Breast epithelium (tissue), 4 donors: ENCODE data around the gene APLF. TPM values are rescaled to one million over a fixed set of nuclear protein-coding genes. Genes with fewer than 3 reads are reported as not detected.

ENCODE experiments used
- DNase-seq, 2 donors: peaks; one replicate each; pipeline ENCODE4 v3.0.0-alpha.2; 2019; ENCODE audit warnings: low spot score in 2 of 2
- H3K27ac ChIP-seq, 2 donors: fragments of 200-600 bp; sonication (generic) in 1 of 2; one replicate each; pipeline ENCODE4 v1.5.1; 2016 to 2019; ENCODE audit warnings: mild to moderate bottlenecking in 1 of 2
- H3K27me3 ChIP-seq, 2 donors: fragments of 200-600 bp; sonication (generic) in 1 of 2; one replicate each; pipeline versions ENCODE4 v1.5.1 to v1.6.0; 2017 to 2019; ENCODE audit warnings: control low read depth in 1 of 2, mild to moderate bottlenecking in 1 of 2
- H3K36me3 ChIP-seq: fragments of 200-600 bp; one replicate; pipeline ENCODE4 v1.5.1; 2019
- H3K4me1 ChIP-seq, 2 donors: fragments of 200-600 bp; sonication (generic); one replicate each; pipeline ENCODE4 v1.5.1; 2016 to 2019; ENCODE audit warnings: control low read depth in 1 of 2
- H3K4me3 ChIP-seq, 3 donors: fragments of 200-600 bp; sonication (generic); 1 replicate in 2 of 3; 2 replicates in 1 of 3; pipeline ENCODE4 v1.5.1; 2016 to 2019; ENCODE audit warnings: mild to moderate bottlenecking in 3 of 3, moderate library complexity in 2 of 3
- H3K9me3 ChIP-seq, 2 donors: fragments of 200-600 bp; sonication (generic) in 1 of 2; one replicate each; pipeline ENCODE4 v1.5.1; 2016 to 2019; ENCODE audit warnings: control low read depth in 1 of 2
- POLR2A ChIP-seq: fragments of 450-650 bp; IDR thresholded peaks from one replicate; pipeline ENCODE4 v1.6.1; 2016; ENCODE audit warnings: antibody characterized with exemption, mild to moderate bottlenecking, moderate library complexity
- POLR2AphosphoS5 ChIP-seq, 3 donors: sonication (generic); formaldehyde crosslinking; IDR thresholded peaks; one replicate each; pipeline ENCODE4 v1.6.1; 2017; ENCODE audit warnings: antibody characterized with exemption in 3 of 3
- intact Hi-C: fragments of 100-400 bp; cut with DNase I; formaldehyde crosslinking; loops from one replicate; pipeline ENCODE4 v1.15.1; 2023; ENCODE audit warnings: low total_unique reads
- total RNA-seq, 3 donors: library from RNA; depleted of rRNA; stranded (reverse); fragments of >200 nt; gene quantifications; one replicate each; pipeline ENCODE4 v1.1.0, GENCODE V29; 2016
- TF ChIP-seq, protein P1 (sequence below), 3 donors: fragments of 450-650 bp; IDR thresholded peaks; one replicate each; pipeline ENCODE4 v1.5.1; 2016 to 2017; ENCODE audit warnings: antibody characterized with exemption in 3 of 3, mild to moderate bottlenecking in 3 of 3, moderate library complexity in 3 of 3

The APLF gene
- total RNA-seq, 3 donors from 2014 or later: 8.5 to 14.5 (median 13.4) TPM

DNA sequence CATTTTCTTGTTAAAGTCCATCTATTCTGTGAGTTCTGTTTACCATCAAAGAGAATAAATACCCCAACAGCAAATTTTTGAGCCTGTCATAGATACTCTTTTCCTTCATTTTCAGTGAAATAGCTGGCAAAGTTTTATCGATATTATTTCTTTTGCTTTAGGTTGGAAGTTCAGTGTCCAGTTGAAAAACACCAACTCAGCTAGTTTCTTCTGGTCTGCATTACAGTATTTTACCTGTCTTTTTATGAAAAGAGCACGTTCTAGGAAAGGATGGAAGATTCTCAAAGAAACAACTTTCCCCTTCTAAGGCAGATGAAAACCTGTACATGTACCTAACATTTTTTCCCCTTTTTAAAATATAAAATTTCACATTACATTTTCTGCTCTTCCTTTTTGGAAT, 95.5 kb downstream of the APLF start:
- intact Hi-C loops: no loop called here
- no peak overlapping the region for H3K4me3 ChIP-seq
- H3K4me1 ChIP-seq: no peaks in the 10 kb centered on the region
- no peak for DNase-seq
- no peaks in the 10 kb centered on the region for H3K9me3 ChIP-seq
- no peaks in the 10 kb centered on the region for H3K27me3 ChIP-seq
- H3K27ac ChIP-seq: no peak overlapping the region
- TF ChIP-seq POLR2AphosphoS5 (IDR thresholded peaks at IDR 0.05) (no peak), POLR2A (no peak)
- TF ChIP-seq, protein P1, sequence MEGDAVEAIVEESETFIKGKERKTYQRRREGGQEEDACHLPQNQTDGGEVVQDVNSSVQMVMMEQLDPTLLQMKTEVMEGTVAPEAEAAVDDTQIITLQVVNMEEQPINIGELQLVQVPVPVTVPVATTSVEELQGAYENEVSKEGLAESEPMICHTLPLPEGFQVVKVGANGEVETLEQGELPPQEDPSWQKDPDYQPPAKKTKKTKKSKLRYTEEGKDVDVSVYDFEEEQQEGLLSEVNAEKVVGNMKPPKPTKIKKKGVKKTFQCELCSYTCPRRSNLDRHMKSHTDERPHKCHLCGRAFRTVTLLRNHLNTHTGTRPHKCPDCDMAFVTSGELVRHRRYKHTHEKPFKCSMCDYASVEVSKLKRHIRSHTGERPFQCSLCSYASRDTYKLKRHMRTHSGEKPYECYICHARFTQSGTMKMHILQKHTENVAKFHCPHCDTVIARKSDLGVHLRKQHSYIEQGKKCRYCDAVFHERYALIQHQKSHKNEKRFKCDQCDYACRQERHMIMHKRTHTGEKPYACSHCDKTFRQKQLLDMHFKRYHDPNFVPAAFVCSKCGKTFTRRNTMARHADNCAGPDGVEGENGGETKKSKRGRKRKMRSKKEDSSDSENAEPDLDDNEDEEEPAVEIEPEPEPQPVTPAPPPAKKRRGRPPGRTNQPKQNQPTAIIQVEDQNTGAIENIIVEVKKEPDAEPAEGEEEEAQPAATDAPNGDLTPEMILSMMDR (IDR thresholded peaks at IDR 0.05): no peak
- H3K36me3 ChIP-seq: no peaks in the 10 kb centered on the region

DNA sequence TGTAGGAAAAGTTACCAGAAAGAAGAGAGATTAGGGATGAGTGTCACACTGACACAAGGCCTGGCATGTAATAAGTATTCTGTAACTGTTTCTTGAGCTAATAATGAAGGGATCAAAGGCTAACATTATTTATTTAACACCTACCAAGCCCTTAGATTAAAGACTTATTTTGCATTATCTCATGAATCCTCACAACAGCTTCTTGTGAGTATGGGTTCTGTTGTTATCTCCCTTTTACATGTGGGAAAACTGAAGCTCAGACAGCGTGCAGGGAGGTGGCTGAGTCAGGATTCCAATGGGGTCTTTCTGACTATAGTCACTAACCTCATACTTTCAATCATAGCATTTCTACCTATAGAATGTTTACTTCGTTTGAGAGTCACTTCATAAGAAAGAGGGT, 97.0 kb downstream of the APLF start:
- no peaks in the 10 kb centered on the region for H3K4me1 ChIP-seq
- H3K4me3 ChIP-seq: no peak overlapping the region
- TF ChIP-seq POLR2A: no peak
- no peak for TF ChIP-seq POLR2AphosphoS5 (IDR thresholded peaks at IDR 0.05)
- TF ChIP-seq, protein P1 (IDR thresholded peaks at IDR 0.05): no peak
- intact Hi-C loops: no loop called here
- no peaks in the 10 kb centered on the region for H3K9me3 ChIP-seq
- H3K27ac ChIP-seq: no peak overlapping the region
- DNase-seq: no peak
- H3K27me3 ChIP-seq: no peaks in the 10 kb centered on the region
- H3K36me3 ChIP-seq: no peaks in the 10 kb centered on the region

DNA sequence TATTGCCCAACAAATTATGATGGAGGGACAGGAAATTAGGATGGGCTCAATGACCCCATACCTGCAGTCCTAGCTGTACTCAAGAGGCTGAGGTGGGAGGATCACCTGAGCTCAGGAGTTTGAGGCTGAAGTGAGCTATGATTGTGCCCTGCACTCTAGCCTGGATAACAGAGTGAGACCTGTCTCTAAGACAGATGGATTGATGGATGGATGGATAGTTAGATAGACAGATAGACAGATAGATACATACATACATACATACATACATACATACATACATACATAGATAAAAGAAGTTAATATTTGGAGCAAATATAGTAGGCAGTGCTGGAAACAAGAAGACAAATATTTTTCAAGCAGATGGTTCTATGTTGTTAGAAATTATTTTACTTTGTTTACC, 97.9 kb downstream of the APLF start:
- Histone ChIP-seq H3K9me3 (no peaks in the 10 kb centered on the region), H3K36me3 (no peaks in the 10 kb centered on the region), H3K27ac (no peak overlapping the region), H3K4me1 (no peaks in the 10 kb centered on the region), H3K27me3 (no peaks in the 10 kb centered on the region), H3K4me3 (no peak overlapping the region)
- intact Hi-C loops: no loop called here
- TF ChIP-seq POLR2AphosphoS5 (IDR thresholded peaks at IDR 0.05): no peak
- no peak for TF ChIP-seq POLR2A
- TF ChIP-seq, protein P1 (IDR thresholded peaks at IDR 0.05): no peak
- no peak for DNase-seq

DNA sequence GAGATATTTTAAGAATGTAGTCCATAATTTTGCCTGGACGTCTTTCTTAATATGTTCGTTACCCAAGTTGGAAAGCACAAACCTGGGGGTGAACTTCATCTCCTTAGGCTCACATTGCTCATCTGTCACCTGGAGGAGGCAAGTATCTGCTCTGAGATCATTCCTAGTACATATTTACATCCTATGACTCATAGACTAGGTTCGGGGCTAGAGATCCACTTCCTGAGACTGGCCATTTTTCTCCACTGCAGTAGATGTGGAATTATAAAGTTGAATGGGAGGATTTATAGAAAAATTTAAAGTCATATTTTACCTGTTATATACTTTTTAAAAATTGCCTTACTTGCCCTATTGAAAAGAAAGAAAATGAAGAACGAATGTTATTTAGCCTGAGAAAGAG, 98.5 kb downstream of the APLF start:
- no peak for DNase-seq
- no peak overlapping the region for H3K27ac ChIP-seq
- no peaks in the 10 kb centered on the region for H3K27me3 ChIP-seq
- no peak overlapping the region for H3K4me3 ChIP-seq
- intact Hi-C loops: no loop called here
- TF ChIP-seq POLR2A (no peak), POLR2AphosphoS5 (IDR thresholded peaks at IDR 0.05) (no peak)
- TF ChIP-seq, protein P1 (IDR thresholded peaks at IDR 0.05): no peak
- no peaks in the 10 kb centered on the region for H3K9me3 ChIP-seq
- H3K4me1 ChIP-seq: no peaks in the 10 kb centered on the region
- H3K36me3 ChIP-seq: no peaks in the 10 kb centered on the region

DNA sequence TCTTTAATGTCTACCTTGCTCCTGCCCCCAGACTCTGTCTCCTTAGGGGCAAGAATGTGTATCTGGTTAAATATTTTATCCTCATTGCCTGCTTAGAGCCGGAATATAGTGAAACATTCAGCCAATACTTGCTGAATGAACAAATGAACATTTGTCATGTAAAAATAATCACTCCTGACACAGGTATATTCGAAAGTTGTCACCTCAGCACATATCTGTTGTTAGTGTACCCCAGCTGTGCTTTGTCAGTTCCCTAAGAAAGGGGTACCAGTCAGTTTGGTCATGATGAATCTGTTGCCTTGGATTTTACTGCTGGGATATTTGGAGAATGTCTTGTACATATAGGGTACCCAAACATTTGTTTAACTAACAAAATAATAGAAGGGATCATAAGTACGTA, 99.0 kb downstream of the APLF start:
- Histone ChIP-seq H3K36me3 (no peaks in the 10 kb centered on the region), H3K9me3 (no peaks in the 10 kb centered on the region), H3K27ac (no peak overlapping the region), H3K4me3 (no peak overlapping the region), H3K4me1 (no peaks in the 10 kb centered on the region), H3K27me3 (no peaks in the 10 kb centered on the region)
- no peak for DNase-seq
- no peak for TF ChIP-seq POLR2A
- TF ChIP-seq, protein P1 (IDR thresholded peaks at IDR 0.05): no peak
- TF ChIP-seq POLR2AphosphoS5 (IDR thresholded peaks at IDR 0.05): no peak
- intact Hi-C loops: no loop called here
